Measurements from ENCODE around the gene CHST9. TPM values are rescaled to one million over a fixed set of nuclear protein-coding genes. Genes with fewer than 3 reads are reported as not detected.
"Not testable (repeated sequence)": the region's sequence is repeated elsewhere in the genome, so short reads cannot be mapped to it uniquely, and the experiment has no call there.

The CHST9 gene
- total RNA-seq, 8 experiments from 2014 or later: 0.22 to 33.0 (median 0.45) TPM

GRCh38 chr18:27114842-27115241 is 70.3 kb downstream of the CHST9 start:
- H3K4me1 ChIP-seq (replicated peaks in 1 of 2): no peaks in the 10 kb centered on the region
- ATAC-seq (replicated peaks in 6 of 8): no peak
- WGBS, 10 experiments: 0 to 100% (median 58%) methylated on average over 1 to 3 of the region's 3 CpGs; no CpG with 5 or more reads in 2 of the 10 experiments
- in situ Hi-C loops (cut with MboI; ENCODE audit: low pct_unique_long_range_greater_than_20kb in 2 of 9, low sequenced_read_pairs in 9 of 9, unreplicated experiment in 9 of 9): no loop called here
- H3K27ac ChIP-seq: no peak overlapping the region
- H3K4me3 ChIP-seq: no peak overlapping the region

GRCh38 chr18:27113358-27113757 is 71.8 kb downstream of the CHST9 start:
- Histone ChIP-seq H3K27ac (no peak overlapping the region), H3K4me1 (replicated peaks in 1 of 2) (no peaks in the 10 kb centered on the region), H3K4me3 (no peak overlapping the region)
- ATAC-seq (replicated peaks in 6 of 8): no peak
- in situ Hi-C loops (cut with MboI; ENCODE audit: low pct_unique_long_range_greater_than_20kb in 2 of 9, low sequenced_read_pairs in 9 of 9, unreplicated experiment in 9 of 9): no loop called here

GRCh38 chr18:27110319-27110718 is 74.8 kb downstream of the CHST9 start:
- 6 to 91% (median 70%) methylated on average over 1 of the region's 1 CpG; no CpG with 5 or more reads in 2 of the 10 experiments for WGBS, 10 experiments
- Histone ChIP-seq H3K27ac (no peak overlapping the region), H3K4me1 (replicated peaks in 1 of 2) (no peaks in the 10 kb centered on the region), H3K4me3 (no peak overlapping the region)
- in situ Hi-C loops (cut with MboI; ENCODE audit: low pct_unique_long_range_greater_than_20kb in 2 of 9, low sequenced_read_pairs in 9 of 9, unreplicated experiment in 9 of 9): no loop called here
- peak in 1 of 8 experiments; percentile 21 for ATAC-seq (replicated peaks in 6 of 8)

- 6 to 100% (median 83%) methylated on average over 1 to 9 of the region's 10 CpGs for WGBS, 10 experiments
- ATAC-seq (replicated peaks in 6 of 8): peak in 4 of 8 experiments; percentile 29 to 51 (median 46)
- in situ Hi-C loops (cut with MboI; ENCODE audit: low pct_unique_long_range_greater_than_20kb in 2 of 9, low sequenced_read_pairs in 9 of 9, unreplicated experiment in 9 of 9): no loop called here
- Histone ChIP-seq H3K4me1 (replicated peaks in 1 of 2) (no peaks in the 10 kb centered on the region), H3K4me3 (no peak overlapping the region), H3K27ac (no peak overlapping the region)
These were observed 75.7 kb downstream of the CHST9 start for GRCh38 chr18:27109451-27109850.

- H3K27ac ChIP-seq: no peak overlapping the region
- no peak for ATAC-seq (replicated peaks in 6 of 8)
- H3K4me3 ChIP-seq: no peak overlapping the region
- in situ Hi-C loops (cut with MboI; ENCODE audit: low pct_unique_long_range_greater_than_20kb in 2 of 9, low sequenced_read_pairs in 9 of 9, unreplicated experiment in 9 of 9): no loop called here
- WGBS, 10 experiments: 0 to 94% (median 67%) methylated on average over 1 to 2 of the region's 2 CpGs; no CpG with 5 or more reads in 2 of the 10 experiments
- no peaks in the 10 kb centered on the region for H3K4me1 ChIP-seq (replicated peaks in 1 of 2)
These were observed 76.3 kb downstream of the CHST9 start for GRCh38 chr18:27108842-27109241.

- Histone ChIP-seq H3K27ac (no peak overlapping the region), H3K4me1 (replicated peaks in 1 of 2) (no peaks in the 10 kb centered on the region), H3K4me3 (no peak overlapping the region)
- peak in 2 of 8 experiments; percentile 59 to 75 for ATAC-seq (replicated peaks in 6 of 8)
- 0 to 76% (median 32%) methylated on average over 2 to 3 of the region's 3 CpGs for WGBS, 10 experiments
- in situ Hi-C loops (cut with MboI; ENCODE audit: low pct_unique_long_range_greater_than_20kb in 2 of 9, low sequenced_read_pairs in 9 of 9, unreplicated experiment in 9 of 9): no loop called here
These were observed 80.4 kb downstream of the CHST9 start for GRCh38 chr18:27104743-27105142.

- ATAC-seq (replicated peaks in 6 of 8): no peak
- WGBS, 10 experiments: 0 to 100% (median 80%) methylated on average over 1 of the region's 1 CpG; no CpG with 5 or more reads in 1 of the 10 experiments
- in situ Hi-C loops (cut with MboI; ENCODE audit: low pct_unique_long_range_greater_than_20kb in 2 of 9, low sequenced_read_pairs in 9 of 9, unreplicated experiment in 9 of 9): no loop called here
- H3K4me1 ChIP-seq (replicated peaks in 1 of 2): no peaks in the 10 kb centered on the region
- H3K27ac ChIP-seq: no peak overlapping the region
- H3K4me3 ChIP-seq: no peak overlapping the region
These were observed 90.5 kb downstream of the CHST9 start for GRCh38 chr18:27094621-27095020.

- ATAC-seq (replicated peaks in 6 of 8); H3K4me3 ChIP-seq; H3K4me1 ChIP-seq (replicated peaks in 1 of 2); H3K27ac ChIP-seq; in situ Hi-C loops (cut with MboI; ENCODE audit: low pct_unique_long_range_greater_than_20kb in 2 of 9, low sequenced_read_pairs in 9 of 9, unreplicated experiment in 9 of 9): not testable (repeated sequence)
- WGBS, 10 experiments: 20 to 100% (median 90%) methylated on average over 1 to 9 of the region's 9 CpGs; no CpG with 5 or more reads in 3 of the 10 experiments
These were observed 91.8 kb downstream of the CHST9 start for GRCh38 chr18:27093290-27093689.

- no peaks in the 10 kb centered on the region for H3K4me1 ChIP-seq (replicated peaks in 1 of 2)
- no peak overlapping the region for H3K4me3 ChIP-seq
- no peak overlapping the region for H3K27ac ChIP-seq
- no peak for ATAC-seq (replicated peaks in 6 of 8)
- in situ Hi-C loops (cut with MboI; ENCODE audit: low pct_unique_long_range_greater_than_20kb in 2 of 9, low sequenced_read_pairs in 9 of 9, unreplicated experiment in 9 of 9): no loop called here
- WGBS, 10 experiments: 0 to 100% (median 92%) methylated on average over 1 of the region's 1 CpG; no CpG with 5 or more reads in 2 of the 10 experiments
These were observed 103.4 kb downstream of the CHST9 start for GRCh38 chr18:27081701-27082100.

GRCh38 chr18:27075828-27076227 is 109.3 kb downstream of the CHST9 start:
- 0 to 63% (median 47%) methylated on average over 1 to 3 of the region's 3 CpGs; no CpG with 5 or more reads in 2 of the 10 experiments for WGBS, 10 experiments
- ATAC-seq (replicated peaks in 6 of 8): no peak
- Histone ChIP-seq H3K4me3 (no peak overlapping the region), H3K27ac (no peak overlapping the region), H3K4me1 (replicated peaks in 1 of 2) (no peaks in the 10 kb centered on the region)
- in situ Hi-C loops (cut with MboI; ENCODE audit: low pct_unique_long_range_greater_than_20kb in 2 of 9, low sequenced_read_pairs in 9 of 9, unreplicated experiment in 9 of 9): no loop called here

GRCh38 chr18:27073404-27073830 is 111.7 kb downstream of the CHST9 start:
- WGBS, 10 experiments: 0 to 100% (median 94%) methylated on average over 1 to 4 of the region's 5 CpGs; no CpG with 5 or more reads in 3 of the 10 experiments
- no peak for ATAC-seq (replicated peaks in 6 of 8)

GRCh38 chr18:27064673-27065072 is 120.4 kb downstream of the CHST9 start:
- no peak overlapping the region for H3K4me3 ChIP-seq
- no peak overlapping the region for H3K27ac ChIP-seq
- WGBS, 10 experiments: 38 to 100% (median 89%) methylated on average over 1 to 3 of the region's 3 CpGs; no CpG with 5 or more reads in 1 of the 10 experiments
- no peak for ATAC-seq (replicated peaks in 6 of 8)
- H3K4me1 ChIP-seq (replicated peaks in 1 of 2): no peaks in the 10 kb centered on the region
- in situ Hi-C loops (cut with MboI; ENCODE audit: low pct_unique_long_range_greater_than_20kb in 2 of 9, low sequenced_read_pairs in 9 of 9, unreplicated experiment in 9 of 9): no loop called here

More at GRCh38 chr18:27073404-27073830, 111.7 kb downstream of the CHST9 start:
- Histone ChIP-seq H3K27ac (no peak overlapping the region), H3K4me1 (replicated peaks in 1 of 2) (no peaks in the 10 kb centered on the region), H3K4me3 (no peak overlapping the region)
- in situ Hi-C loops (cut with MboI; ENCODE audit: low pct_unique_long_range_greater_than_20kb in 2 of 9, low sequenced_read_pairs in 9 of 9, unreplicated experiment in 9 of 9): no loop called here

GRCh38 chr18:27062802-27063201 is 122.3 kb downstream of the CHST9 start:
- H3K27ac ChIP-seq: no peak overlapping the region
- no peak overlapping the region for H3K4me3 ChIP-seq
- no peaks in the 10 kb centered on the region for H3K4me1 ChIP-seq (replicated peaks in 1 of 2)
- 60% methylated on average over 1 of the region's 2 CpGs; no CpG with 5 or more reads in 9 of the 10 experiments for WGBS, 10 experiments
- in situ Hi-C loops (cut with MboI; ENCODE audit: low pct_unique_long_range_greater_than_20kb in 2 of 9, low sequenced_read_pairs in 9 of 9, unreplicated experiment in 9 of 9): no loop called here
- ATAC-seq (replicated peaks in 6 of 8): no peak

GRCh38 chr18:27061488-27062095 is 123.5 kb downstream of the CHST9 start:
- ATAC-seq (replicated peaks in 6 of 8): no peak
- no peaks in the 10 kb centered on the region for H3K4me1 ChIP-seq (replicated peaks in 1 of 2)
- in situ Hi-C loops (cut with MboI; ENCODE audit: low pct_unique_long_range_greater_than_20kb in 2 of 9, low sequenced_read_pairs in 9 of 9, unreplicated experiment in 9 of 9): no loop called here
- H3K27ac ChIP-seq: no peak overlapping the region
- H3K4me3 ChIP-seq: no peak overlapping the region
- WGBS, 10 experiments: 32 to 100% (median 83%) methylated on average over 1 to 6 of the region's 7 CpGs; no CpG with 5 or more reads in 1 of the 10 experiments
